ENCODE results near the gene PLCH2. TPM values are rescaled to one million over a fixed set of nuclear protein-coding genes. Genes with fewer than 3 reads are reported as not detected.

PLCH2 gene
- total and polyA plus RNA-seq, 10 of the 15 experiments (the other 5 are each of a cell fraction or from before 2014, with no cell fraction given) = 0.03 to 0.73 (median 0.24) TPM; not detected in 3

- ChIA-PET CTCF (interaction anchor here (0.6 to 0.7 kb wide), 2 partner anchors 18 to 46 kb away, joined by 3 read pairs; no protein-coding TSS in a partner anchor), SMC1A (ENCODE audit: uncharacterized antibody, unreplicated experiment) (no interaction called here), RAD21 (ENCODE audit: unreplicated experiment) (no interaction called here), POLR2A (interaction anchor here (1.3 kb wide), 1 partner anchor 16 kb away, joined by 5 read pairs; the partner anchor contains the start of gene PANK4)
- FAIRE-seq (no peak), DNase-seq (ENCODE audit: low read depth, low spot score) (no peak), ATAC-seq (no peak)
- 59% methylated on average over 25 of the region's 25 CpGs for WGBS (ENCODE audit: insufficient coverage, insufficient replicate concordance, low lambda C conversion rate, missing lambda C conversion rate)
- Histone ChIP-seq H3K27me3 (replicated peaks in 1 of 2; ENCODE audit: control insufficient read depth in 2 of 2, insufficient read depth in 2 of 2, low read length in 1 of 2) (no peaks in the 10 kb centered on the region; a peak in 1 of 4 replicates), H2AFZ (ENCODE audit: control insufficient read depth, low read depth, low read length) (no peak overlapping the region), H4K20me1 (ENCODE audit: control insufficient read depth, insufficient read depth) (no peaks in the 10 kb centered on the region), H3K4me1 (ENCODE audit: control insufficient read depth, insufficient read depth, low read length) (peaks cover 7% of the 10 kb centered on the region; the same call in 1 of the 2 replicates), H3K9me3 (replicated peaks; ENCODE audit: control insufficient read depth, insufficient read depth, low read length) (no peaks in the 10 kb centered on the region), H3K79me2 (ENCODE audit: control insufficient read depth, insufficient read depth, low read length) (no peaks in the 10 kb centered on the region), H3K4me3 (no peak overlapping the region), H3K36me3 (ENCODE audit: control insufficient read depth in 2 of 2, insufficient read depth in 2 of 2, low read length in 1 of 2) (no peaks in the 10 kb centered on the region), H3K4me2 (ENCODE audit: control insufficient read depth, insufficient read depth) (no peak overlapping the region), H3K9ac (ENCODE audit: control insufficient read depth, insufficient read depth, low read length) (no peak overlapping the region), H3K27ac (ENCODE audit: control insufficient read depth, insufficient read depth) (no peak overlapping the region)
- no TSS peak for BruUV-seq (replicated peaks)
- intact Hi-C loops (cut with micrococcal nuclease; ENCODE audit: unreplicated experiment) = loop anchor here (10.0 kb wide), 1 partner anchor 237 kb away; no protein-coding TSS in a partner anchor
- in situ Hi-C loops (cut with MboI) = no loop called here
- TF ChIP-seq ZNF687 (IDR thresholded peaks at IDR 0.05) (no peak), ZSCAN29 (IDR thresholded peaks at IDR 0.05) (no peak), RELA (IDR thresholded peaks at IDR 0.05; ENCODE audit: borderline replicate concordance, partially characterized antibody) (no peak), CBX3 (IDR thresholded peaks at IDR 0.05; ENCODE audit: borderline replicate concordance, low read depth) (no peak)
Observed at GRCh38 chr1:2541619-2542245, 65.6 kb downstream of the PLCH2 start.

All from GM12878 (cell line).